ENCODE measurements around the gene CTCFL.

DNA sequence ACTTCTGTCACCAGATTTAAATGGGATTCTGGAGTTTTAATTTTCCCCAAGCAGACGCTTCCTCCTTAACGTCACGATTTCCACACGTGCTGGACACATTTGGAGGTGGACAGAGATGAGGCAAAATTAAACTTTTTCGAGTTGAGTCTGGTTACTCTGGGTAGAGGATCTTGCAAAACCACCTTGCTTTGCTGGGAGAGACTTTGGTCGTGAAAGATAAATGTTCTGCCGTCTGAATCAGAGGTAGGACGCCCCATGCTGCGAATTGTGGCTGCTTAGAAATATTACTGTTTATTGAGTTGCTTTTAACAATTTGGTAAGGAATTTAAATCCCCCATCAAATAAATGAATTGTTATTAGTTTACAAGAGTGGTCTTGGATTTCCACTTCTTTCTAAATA, 46.8 kb downstream of the CTCFL start:
- no peak for TF ChIP-seq EGR1 (IDR thresholded peaks at IDR 0.05; ENCODE audit: low read depth in 2 of 2)
- no peak for TF ChIP-seq RAD21 (IDR thresholded peaks at IDR 0.05)
- TF ChIP-seq YY1 (IDR thresholded peaks at IDR 0.05), result no peak
- no peak for TF ChIP-seq REST (IDR thresholded peaks at IDR 0.05)
- no peak for TF ChIP-seq SP1 (IDR thresholded peaks at IDR 0.05)
- TF ChIP-seq CTCF (IDR thresholded peaks at IDR 0.05; ENCODE audit: low read depth, low read length, missing input control), result no peak
- no peak for TF ChIP-seq TAF1 (conservative IDR thresholded peaks at IDR 0.05)

Data from liver (tissue), 3 donors.